Ishikawa (cell line): Measurements from ENCODE around the gene WNK1.
A peak's percentile ranks its signal among the peaks of the same experiment; 100 is the strongest.

Experiments used
- CEBPB ChIP-seq: IDR thresholded peaks from 2 replicates; pipeline ENCODE4 v1.6.1; 2012
- CREB1 ChIP-seq: IDR thresholded peaks from 2 replicates; pipeline ENCODE4 v1.6.1; 2012; ENCODE audit warnings: low read depth
- EGR1 ChIP-seq: IDR thresholded peaks from 2 replicates; pipeline ENCODE4 v1.6.1; 2012
- EP300 ChIP-seq: IDR thresholded peaks from 2 replicates; pipeline ENCODE4 v1.6.1; 2012; ENCODE audit warnings: borderline replicate concordance
- FOXM1 ChIP-seq: IDR thresholded peaks from 2 replicates; pipeline ENCODE4 v1.6.1; 2012; ENCODE audit warnings: low read depth, borderline replicate concordance
- MAX ChIP-seq: IDR thresholded peaks from 2 replicates; pipeline ENCODE4 v1.6.1; 2012
- NFIC ChIP-seq: IDR thresholded peaks from 2 replicates; pipeline ENCODE4 v1.6.1; 2012
- RAD21 ChIP-seq: IDR thresholded peaks from 2 replicates; pipeline ENCODE4 v1.6.1; 2012; ENCODE audit warnings: low read depth
- TAF1 ChIP-seq: IDR thresholded peaks from 2 replicates; pipeline ENCODE4 v1.6.1; 2012; ENCODE audit warnings: low read depth, mild to moderate bottlenecking
- TCF12 ChIP-seq: IDR thresholded peaks from 2 replicates; pipeline ENCODE4 v1.6.1; 2012; ENCODE audit warnings: low read depth
- TEAD4 ChIP-seq: IDR thresholded peaks from 2 replicates; pipeline ENCODE4 v1.6.1; 2012
- USF1 ChIP-seq: IDR thresholded peaks from 2 replicates; pipeline ENCODE4 v1.6.1; 2012
- YY1 ChIP-seq: IDR thresholded peaks from 2 replicates; pipeline ENCODE4 v1.6.1; 2012; ENCODE audit warnings: low read depth
- ZBTB7A ChIP-seq: IDR thresholded peaks from 2 replicates; pipeline ENCODE4 v1.6.1; 2012; ENCODE audit warnings: low read depth
- TF ChIP-seq, protein P1 (sequence below): IDR thresholded peaks from 2 replicates; pipeline ENCODE4 v1.6.1; 2012; ENCODE audit warnings: low read depth, mild to moderate bottlenecking

The WNK1 gene

GRCh38 chr12:851913-852312 is 99.5 kb downstream of the WNK1 start:
- TF ChIP-seq CEBPB (peak; percentile 76), FOXM1 (no peak)
- TF ChIP-seq, protein P1, sequence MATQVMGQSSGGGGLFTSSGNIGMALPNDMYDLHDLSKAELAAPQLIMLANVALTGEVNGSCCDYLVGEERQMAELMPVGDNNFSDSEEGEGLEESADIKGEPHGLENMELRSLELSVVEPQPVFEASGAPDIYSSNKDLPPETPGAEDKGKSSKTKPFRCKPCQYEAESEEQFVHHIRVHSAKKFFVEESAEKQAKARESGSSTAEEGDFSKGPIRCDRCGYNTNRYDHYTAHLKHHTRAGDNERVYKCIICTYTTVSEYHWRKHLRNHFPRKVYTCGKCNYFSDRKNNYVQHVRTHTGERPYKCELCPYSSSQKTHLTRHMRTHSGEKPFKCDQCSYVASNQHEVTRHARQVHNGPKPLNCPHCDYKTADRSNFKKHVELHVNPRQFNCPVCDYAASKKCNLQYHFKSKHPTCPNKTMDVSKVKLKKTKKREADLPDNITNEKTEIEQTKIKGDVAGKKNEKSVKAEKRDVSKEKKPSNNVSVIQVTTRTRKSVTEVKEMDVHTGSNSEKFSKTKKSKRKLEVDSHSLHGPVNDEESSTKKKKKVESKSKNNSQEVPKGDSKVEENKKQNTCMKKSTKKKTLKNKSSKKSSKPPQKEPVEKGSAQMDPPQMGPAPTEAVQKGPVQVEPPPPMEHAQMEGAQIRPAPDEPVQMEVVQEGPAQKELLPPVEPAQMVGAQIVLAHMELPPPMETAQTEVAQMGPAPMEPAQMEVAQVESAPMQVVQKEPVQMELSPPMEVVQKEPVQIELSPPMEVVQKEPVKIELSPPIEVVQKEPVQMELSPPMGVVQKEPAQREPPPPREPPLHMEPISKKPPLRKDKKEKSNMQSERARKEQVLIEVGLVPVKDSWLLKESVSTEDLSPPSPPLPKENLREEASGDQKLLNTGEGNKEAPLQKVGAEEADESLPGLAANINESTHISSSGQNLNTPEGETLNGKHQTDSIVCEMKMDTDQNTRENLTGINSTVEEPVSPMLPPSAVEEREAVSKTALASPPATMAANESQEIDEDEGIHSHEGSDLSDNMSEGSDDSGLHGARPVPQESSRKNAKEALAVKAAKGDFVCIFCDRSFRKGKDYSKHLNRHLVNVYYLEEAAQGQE: no peak

DNA sequence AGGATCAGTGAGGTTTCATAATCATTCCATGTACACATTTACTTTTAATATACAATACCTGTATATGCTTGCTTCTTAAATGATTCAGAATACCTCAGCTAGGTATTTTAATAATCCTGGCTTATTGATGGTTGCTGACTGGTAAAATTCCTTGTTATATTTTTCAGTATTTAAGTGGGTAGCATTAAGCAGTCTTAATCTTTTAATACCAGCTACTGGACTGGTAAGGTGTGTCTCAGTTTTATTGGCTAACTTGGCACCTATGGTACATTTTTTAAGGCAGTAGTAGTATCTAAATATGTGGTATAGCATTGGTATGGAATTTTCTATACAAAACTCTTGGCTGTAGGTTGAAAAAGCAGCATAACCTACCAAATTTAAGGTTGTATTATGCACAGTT is 100.5 kb downstream of the WNK1 start:
- TF ChIP-seq YY1: no peak
- TF ChIP-seq ZBTB7A: no peak
- no peak for TF ChIP-seq NFIC
- TF ChIP-seq USF1: no peak
- no peak for TF ChIP-seq FOXM1
- no peak for TF ChIP-seq CREB1
- TF ChIP-seq EGR1: no peak
- TF ChIP-seq RAD21: no peak

DNA sequence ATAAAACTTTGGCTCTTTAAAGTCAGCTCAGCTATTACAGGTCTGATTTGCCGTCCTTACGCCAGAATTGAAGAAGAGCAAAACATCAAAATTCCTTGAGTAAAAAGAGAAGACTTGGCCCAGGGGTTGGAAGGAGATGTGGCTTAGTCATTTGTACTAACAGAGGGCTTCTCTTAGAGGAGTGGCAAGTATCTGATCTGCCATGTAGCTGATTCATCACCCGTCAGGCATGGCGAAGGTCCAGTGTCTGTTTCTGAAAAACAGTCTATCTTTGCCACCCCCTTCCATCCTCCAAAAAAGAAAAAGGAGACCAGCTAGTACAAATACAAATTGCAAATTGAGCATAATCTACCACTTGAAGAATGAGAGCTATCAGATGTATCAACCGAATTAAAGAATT is 105.2 kb downstream of the WNK1 start:
- TF ChIP-seq MAX: no peak

GRCh38 chr12:862303-862911 is 110.0 kb downstream of the WNK1 start:
- no peak for TF ChIP-seq FOXM1
- TF ChIP-seq ZBTB7A: no peak
- no peak for TF ChIP-seq TAF1
- no peak for TF ChIP-seq YY1
- no peak for TF ChIP-seq USF1
- TF ChIP-seq RAD21: no peak
- TF ChIP-seq CEBPB: no peak
- no peak for TF ChIP-seq EP300
- no peak for TF ChIP-seq CREB1
- no peak for TF ChIP-seq TCF12
- no peak for TF ChIP-seq TEAD4
- no peak for TF ChIP-seq MAX
- no peak for TF ChIP-seq EGR1
- TF ChIP-seq, protein P1: no peak
- no peak for TF ChIP-seq NFIC

GRCh38 chr12:863285-863684 is 110.9 kb downstream of the WNK1 start:
- no peak for TF ChIP-seq NFIC
- no peak for TF ChIP-seq EP300
- TF ChIP-seq YY1: no peak
- TF ChIP-seq TAF1: no peak
- no peak for TF ChIP-seq EGR1
- TF ChIP-seq TCF12: no peak
- TF ChIP-seq FOXM1: no peak

DNA sequence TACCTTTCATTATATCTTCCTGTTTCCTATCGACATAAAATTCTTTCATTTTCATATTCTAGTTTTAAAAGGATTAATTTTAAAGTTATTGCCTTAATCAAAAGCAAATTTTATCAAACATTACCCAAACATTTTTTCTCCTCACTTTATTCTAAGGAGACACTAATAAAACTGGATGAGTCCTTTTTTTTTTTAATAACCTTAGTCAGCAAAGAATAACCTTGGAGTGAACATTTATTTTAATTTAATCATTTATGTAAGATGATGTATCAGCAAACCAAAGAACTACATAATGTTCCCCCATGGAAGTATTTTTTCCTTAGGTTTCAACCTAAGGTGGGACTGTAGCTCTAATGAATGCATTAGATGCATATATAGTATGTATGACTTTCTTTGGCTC is 113.2 kb downstream of the WNK1 start:
- no peak for TF ChIP-seq USF1
- TF ChIP-seq TAF1: no peak
- TF ChIP-seq YY1: no peak
- TF ChIP-seq MAX: no peak
- TF ChIP-seq, protein P1: no peak
- TF ChIP-seq EP300: no peak
- TF ChIP-seq ZBTB7A: no peak
- no peak for TF ChIP-seq CEBPB
- no peak for TF ChIP-seq FOXM1
